Mesothelial cell of epicardium (in vitro differentiated cells): ENCODE measurements around the gene SLC30A3. TPM values are rescaled to one million over a fixed set of nuclear protein-coding genes. Genes with fewer than 3 reads are reported as not detected.

Experiments
- DNase-seq, 2 experiments: peaks; one replicate each; pipeline ENCODE4 v3.0.0; 2021; ENCODE audit warnings: low spot score in 2 of 2; ENCODE audit not compliant: unreplicated experiment in 2 of 2
- H3K27ac Mint-ChIP-seq: 2 replicates; pipeline ENCODE4 v1.8.0; 2021; ENCODE audit warnings: mixed read lengths
- H3K27me3 Mint-ChIP-seq: 2 replicates; pipeline ENCODE4 v1.8.0; 2021; ENCODE audit warnings: low read depth, mixed read lengths
- H3K36me3 Mint-ChIP-seq: 2 replicates; pipeline ENCODE4 v1.8.0; 2021; ENCODE audit warnings: mixed read lengths
- H3K4me1 Mint-ChIP-seq: 2 replicates; pipeline ENCODE4 v1.8.0; 2021; ENCODE audit warnings: mixed read lengths
- H3K4me3 Mint-ChIP-seq: 2 replicates; pipeline ENCODE4 v1.8.0; 2021; ENCODE audit warnings: mild to moderate bottlenecking, moderate library complexity, mixed read lengths
- H3K9me3 Mint-ChIP-seq: 2 replicates; pipeline ENCODE4 v1.8.0; 2021; ENCODE audit warnings: mixed read lengths
- CTCF ChIP-seq: fragments of 200-600 bp; sonication (generic); IDR thresholded peaks from one replicate; pipeline ENCODE4 v1.5.0; 2021; ENCODE audit warnings: antibody characterized with exemption; ENCODE audit not compliant: unreplicated experiment
- total RNA-seq: library from RNA; stranded (reverse); gene quantifications from 3 replicates; pipeline ENCODE4 v1.2.1, GENCODE V29; 2021

SLC30A3 gene
- total RNA-seq, 1 donor from 2014 or later, result 3.1 TPM

DNA sequence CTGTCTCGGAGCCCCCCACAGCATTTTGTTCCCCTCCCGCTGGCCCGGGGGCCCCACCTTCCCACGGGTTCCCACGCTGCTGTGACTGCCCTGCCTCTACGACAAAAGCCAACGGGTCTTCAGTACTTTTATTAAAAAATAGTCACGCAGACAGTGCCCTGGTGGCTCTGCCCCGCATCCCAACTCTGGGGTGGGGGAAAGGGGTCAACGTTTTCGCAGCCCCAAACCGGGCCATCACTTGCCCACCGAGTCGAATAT, 44.4 kb upstream of the SLC30A3 start:
- no peak for TF ChIP-seq CTCF
- H3K36me3 Mint-ChIP-seq, result peaks cover 20% of the 10 kb centered on the region
- H3K4me3 Mint-ChIP-seq, result no peak overlapping the region
- H3K9me3 Mint-ChIP-seq, result no peaks in the 10 kb centered on the region
- H3K27ac Mint-ChIP-seq, result no peak overlapping the region
- H3K27me3 Mint-ChIP-seq, result peaks cover 47% of the 10 kb centered on the region
- no peak for DNase-seq
- no peaks in the 10 kb centered on the region for H3K4me1 Mint-ChIP-seq

DNA sequence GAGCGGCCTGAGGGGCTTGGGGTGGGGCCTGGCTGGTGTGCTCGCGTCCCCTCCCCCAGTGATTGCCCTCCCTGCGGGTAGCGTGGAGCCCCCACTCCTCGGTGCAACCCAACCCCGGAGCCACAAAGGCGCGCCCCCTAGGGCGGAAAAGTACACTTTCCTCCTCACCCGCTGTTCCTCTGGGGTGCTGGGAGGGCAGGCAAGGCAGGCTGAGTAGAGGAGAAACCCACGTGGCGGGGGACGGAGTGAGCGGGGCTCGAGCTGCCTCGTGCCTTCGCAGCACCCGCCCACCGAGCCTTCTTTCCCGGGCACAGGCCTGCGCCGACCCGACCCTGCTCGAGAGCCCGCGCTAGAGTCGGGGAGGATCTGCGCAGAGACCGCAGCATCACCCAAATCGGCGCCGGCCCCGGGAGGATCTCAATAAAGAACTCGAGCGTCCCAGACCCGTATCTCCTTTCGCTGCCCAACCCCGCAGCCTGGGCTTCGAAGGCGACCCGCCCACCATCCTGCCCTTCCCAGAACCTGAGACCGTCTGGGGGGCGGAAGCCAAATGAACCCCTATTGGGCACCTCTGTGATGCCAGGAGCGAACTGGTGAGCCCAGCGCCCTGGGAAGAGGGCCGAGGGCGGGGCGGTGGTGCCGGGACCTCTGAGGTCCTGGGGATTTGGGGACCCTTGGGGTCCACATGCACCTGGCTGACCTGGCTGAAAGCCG, 43.9 kb upstream of the SLC30A3 start:
- Mint-ChIP-seq H3K27me3 (peaks cover 47% of the 10 kb centered on the region), H3K27ac (no peak overlapping the region), H3K9me3 (no peaks in the 10 kb centered on the region), H3K4me1 (no peaks in the 10 kb centered on the region), H3K36me3 (peaks cover 17% of the 10 kb centered on the region), H3K4me3 (no peak overlapping the region)
- TF ChIP-seq CTCF, result no peak
- no peak for DNase-seq

DNA sequence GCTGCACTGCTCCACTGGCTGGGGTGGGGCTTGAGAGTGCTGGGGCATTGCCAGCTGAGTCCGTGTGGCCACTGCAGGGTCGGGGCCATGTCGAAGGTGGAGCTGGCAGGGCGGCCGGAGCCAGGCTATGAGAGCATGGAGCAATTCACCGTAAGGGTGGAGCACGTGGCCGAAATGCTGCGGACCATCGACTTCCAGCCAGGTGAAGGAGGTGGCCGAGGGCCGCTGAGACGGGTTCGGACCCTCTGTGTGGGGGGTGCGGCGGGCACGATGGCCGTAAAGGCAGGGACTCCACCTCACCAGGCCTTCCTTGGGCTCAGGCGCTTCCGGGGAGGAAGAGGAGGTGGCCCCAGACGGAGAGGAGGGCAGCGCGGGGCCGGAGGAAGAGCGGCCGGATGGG, 43.3 kb upstream of the SLC30A3 start:
- no peak for DNase-seq
- Mint-ChIP-seq H3K9me3 (no peaks in the 10 kb centered on the region), H3K36me3 (peaks cover 11% of the 10 kb centered on the region), H3K27me3 (peaks cover 47% of the 10 kb centered on the region), H3K4me3 (no peak overlapping the region), H3K4me1 (no peaks in the 10 kb centered on the region), H3K27ac (no peak overlapping the region)
- no peak for TF ChIP-seq CTCF

DNA sequence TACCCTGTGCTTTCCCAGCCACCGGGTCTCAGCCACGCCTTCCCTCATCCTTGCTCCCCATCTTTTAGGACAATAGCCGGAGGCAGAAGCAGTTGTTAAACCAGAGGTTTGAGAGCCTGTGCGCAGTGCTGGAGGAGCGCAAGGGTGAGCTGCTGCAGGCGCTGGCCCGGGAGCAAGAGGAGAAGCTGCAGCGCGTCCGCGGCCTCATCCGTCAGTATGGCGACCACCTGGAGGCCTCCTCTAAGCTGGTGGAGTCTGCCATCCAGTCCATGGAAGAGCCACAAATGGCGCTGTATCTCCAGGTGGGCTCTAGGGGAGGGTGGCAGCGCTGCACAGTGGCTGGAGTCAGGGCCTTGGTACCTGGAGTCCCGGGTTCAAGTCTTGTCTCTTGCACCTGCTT, 42.7 kb upstream of the SLC30A3 start:
- Mint-ChIP-seq H3K9me3 (no peaks in the 10 kb centered on the region), H3K36me3 (peaks cover 11% of the 10 kb centered on the region), H3K4me1 (no peaks in the 10 kb centered on the region), H3K27me3 (peaks cover 47% of the 10 kb centered on the region), H3K4me3 (no peak overlapping the region), H3K27ac (no peak overlapping the region)
- no peak for TF ChIP-seq CTCF
- no peak for DNase-seq

- no peak overlapping the region for H3K27ac Mint-ChIP-seq
- peaks cover 7% of the 10 kb centered on the region for H3K36me3 Mint-ChIP-seq
- H3K4me1 Mint-ChIP-seq, result no peaks in the 10 kb centered on the region
- H3K27me3 Mint-ChIP-seq, result peaks cover 47% of the 10 kb centered on the region
- no peak for DNase-seq
- no peak overlapping the region for H3K4me3 Mint-ChIP-seq
- no peaks in the 10 kb centered on the region for H3K9me3 Mint-ChIP-seq
- no peak for TF ChIP-seq CTCF
Observed at GRCh38 chr2:27304488-27305240, 41.8 kb upstream of the SLC30A3 start.
